Bronchial epithelial cell (primary cell): ENCODE results near the gene RTN4RL1. TPM values are rescaled to one million over a fixed set of nuclear protein-coding genes. Genes with fewer than 3 reads are reported as not detected.
A peak's percentile ranks its signal among the peaks of the same experiment; 100 is the strongest.

Source experiments
- DNase-seq: peaks from one replicate; pipeline ENCODE4 v3.0.0-alpha.2; 2010; ENCODE audit warnings: low read depth
- FAIRE-seq: peaks from 2 replicates; lab custom pipeline; 2011; peaks lifted over from hg19 to GRCh38; lab: Jason Lieb, UNC
- H3K27me3 ChIP-seq: 2 replicates; pipeline ENCODE4 v1.5.1; 2011; ENCODE audit warnings: low read length; ENCODE audit not compliant: control insufficient read depth, insufficient read depth
- H3K36me3 ChIP-seq: 2 replicates; pipeline ENCODE4 v1.5.1; 2011; ENCODE audit warnings: low read length; ENCODE audit not compliant: control insufficient read depth, insufficient read depth
- H3K4me3 ChIP-seq: 2 replicates; pipeline ENCODE4 v1.5.1; 2011; ENCODE audit warnings: mild to moderate bottlenecking, low read depth, low read length, control low read depth
- total RNA-seq: library from RNA; depleted of rRNA; stranded (reverse); fragments of >200 nt; gene quantifications from 2 replicates; pipeline ENCODE4 v1.2.1, GENCODE V29; 2014
- TF ChIP-seq, protein P1 (sequence below): IDR thresholded peaks from 2 replicates; pipeline ENCODE4 v1.5.1; 2011; ENCODE audit warnings: mild to moderate bottlenecking, moderate library complexity, low read length, control low read depth, inconsistent platforms; ENCODE audit not compliant: insufficient read depth, severe bottlenecking

RTN4RL1 gene
- total RNA-seq, 1 donor from 2014 or later = 0.26 TPM

- Histone ChIP-seq H3K36me3 (no peaks in the 10 kb centered on the region), H3K4me3 (no peak overlapping the region), H3K27me3 (peaks cover 1% of the 10 kb centered on the region)
- FAIRE-seq (peak; percentile 7), DNase-seq (no peak)
- TF ChIP-seq, protein P1, sequence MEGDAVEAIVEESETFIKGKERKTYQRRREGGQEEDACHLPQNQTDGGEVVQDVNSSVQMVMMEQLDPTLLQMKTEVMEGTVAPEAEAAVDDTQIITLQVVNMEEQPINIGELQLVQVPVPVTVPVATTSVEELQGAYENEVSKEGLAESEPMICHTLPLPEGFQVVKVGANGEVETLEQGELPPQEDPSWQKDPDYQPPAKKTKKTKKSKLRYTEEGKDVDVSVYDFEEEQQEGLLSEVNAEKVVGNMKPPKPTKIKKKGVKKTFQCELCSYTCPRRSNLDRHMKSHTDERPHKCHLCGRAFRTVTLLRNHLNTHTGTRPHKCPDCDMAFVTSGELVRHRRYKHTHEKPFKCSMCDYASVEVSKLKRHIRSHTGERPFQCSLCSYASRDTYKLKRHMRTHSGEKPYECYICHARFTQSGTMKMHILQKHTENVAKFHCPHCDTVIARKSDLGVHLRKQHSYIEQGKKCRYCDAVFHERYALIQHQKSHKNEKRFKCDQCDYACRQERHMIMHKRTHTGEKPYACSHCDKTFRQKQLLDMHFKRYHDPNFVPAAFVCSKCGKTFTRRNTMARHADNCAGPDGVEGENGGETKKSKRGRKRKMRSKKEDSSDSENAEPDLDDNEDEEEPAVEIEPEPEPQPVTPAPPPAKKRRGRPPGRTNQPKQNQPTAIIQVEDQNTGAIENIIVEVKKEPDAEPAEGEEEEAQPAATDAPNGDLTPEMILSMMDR = no peak
Observed at GRCh38 chr17:1995321-1995892, 29.7 kb downstream of the RTN4RL1 start.

- Histone ChIP-seq H3K4me3 (no peak overlapping the region), H3K27me3 (peaks cover 1% of the 10 kb centered on the region), H3K36me3 (no peaks in the 10 kb centered on the region)
- TF ChIP-seq, protein P1 = no peak
- FAIRE-seq (no peak), DNase-seq (no peak)
Observed at GRCh38 chr17:1994707-1995106, 30.4 kb downstream of the RTN4RL1 start.

DNA sequence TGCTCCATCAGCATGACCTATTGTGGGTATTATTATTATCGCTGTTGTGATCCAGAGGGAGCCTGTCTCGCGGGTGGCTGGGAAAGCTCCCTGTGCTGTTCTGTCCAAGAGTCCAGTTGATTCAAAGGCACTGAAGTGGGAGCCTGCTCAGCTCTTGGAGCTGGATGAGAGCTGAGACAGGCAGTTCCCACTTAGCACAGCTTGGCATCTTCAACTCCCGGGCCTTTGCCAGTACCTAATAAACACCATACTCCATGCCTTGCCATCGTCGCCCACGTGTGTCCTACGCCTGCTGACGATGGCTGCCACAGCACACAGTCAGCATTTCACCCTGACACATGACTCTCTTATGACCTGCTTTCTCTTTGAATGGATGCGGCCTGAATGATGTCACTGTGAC lies 32.6 kb downstream of the RTN4RL1 start:
- H3K27me3 ChIP-seq = peaks cover 1% of the 10 kb centered on the region
- FAIRE-seq = no peak
- DNase-seq = no peak
- TF ChIP-seq, protein P1 = no peak
- no peak overlapping the region for H3K4me3 ChIP-seq
- H3K36me3 ChIP-seq = no peaks in the 10 kb centered on the region

GRCh38 chr17:1989135-1989534 lies 36.0 kb downstream of the RTN4RL1 start:
- H3K4me3 ChIP-seq = no peak overlapping the region
- TF ChIP-seq, protein P1 = no peak
- FAIRE-seq = peak; percentile 85
- H3K27me3 ChIP-seq = no peaks in the 10 kb centered on the region
- no peaks in the 10 kb centered on the region for H3K36me3 ChIP-seq
- DNase-seq = peak; percentile 98

- TF ChIP-seq, protein P1 = no peak
- FAIRE-seq (peak; percentile 70), DNase-seq (no peak)
- no peaks in the 10 kb centered on the region for H3K36me3 ChIP-seq
- no peaks in the 10 kb centered on the region for H3K27me3 ChIP-seq
- H3K4me3 ChIP-seq = no peak overlapping the region
Observed at GRCh38 chr17:1986783-1987451, 38.2 kb downstream of the RTN4RL1 start.
